HG02571 (cell line): Measurements from ENCODE around the gene PRG2.

Source experiments
- ATAC-seq: cut with Tn5 transposase; IDR thresholded peaks from one replicate; pipeline ENCODE4 v1.9.1; 2021; ENCODE audit warnings: mild to moderate bottlenecking, moderate library complexity; ENCODE audit not compliant: unreplicated experiment

PRG2 gene

GRCh38 chr11:57397394-57397990, 7.0 kb upstream of the PRG2 start:
- ATAC-seq: no peak

- ATAC-seq: no peak
Measured at GRCh38 chr11:57396744-57397143, 6.3 kb upstream of the PRG2 start.

DNA sequence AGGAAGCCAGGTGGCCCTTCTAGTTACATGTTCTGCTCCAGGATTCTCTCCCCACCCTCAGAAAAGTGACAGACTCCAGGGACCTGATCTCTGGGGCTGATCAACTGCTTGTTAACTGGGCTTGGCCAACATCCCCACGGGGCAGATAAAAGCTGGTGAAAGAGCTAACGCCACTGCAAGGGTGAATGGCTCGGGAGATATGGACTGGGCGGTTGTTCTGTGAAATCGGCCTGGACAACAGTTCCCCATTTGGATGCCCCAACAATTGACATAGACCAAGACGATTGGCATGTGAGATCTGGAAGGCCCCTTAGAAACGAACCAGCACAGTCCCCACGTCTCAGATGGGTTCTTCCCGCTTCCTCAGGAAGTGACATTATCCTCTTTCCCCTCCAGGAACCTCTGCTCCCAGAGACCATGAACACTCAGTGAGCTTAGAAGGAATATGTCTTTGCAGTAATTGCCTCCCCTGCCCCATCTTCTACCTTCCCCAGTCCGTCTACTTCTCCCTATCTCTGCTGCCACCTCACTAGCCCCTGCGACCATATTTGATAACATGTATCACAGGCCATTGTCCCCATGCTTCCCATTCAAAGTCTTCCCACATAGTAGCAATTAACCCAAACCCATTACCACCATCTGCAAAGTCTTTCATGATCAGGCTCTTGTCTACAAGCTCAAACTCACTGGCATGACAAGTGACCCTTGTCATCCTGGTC, 5.6 kb upstream of the PRG2 start:
- no peak for ATAC-seq

GRCh38 chr11:57394203-57394965, 3.9 kb upstream of the PRG2 start:
- ATAC-seq: no peak

DNA sequence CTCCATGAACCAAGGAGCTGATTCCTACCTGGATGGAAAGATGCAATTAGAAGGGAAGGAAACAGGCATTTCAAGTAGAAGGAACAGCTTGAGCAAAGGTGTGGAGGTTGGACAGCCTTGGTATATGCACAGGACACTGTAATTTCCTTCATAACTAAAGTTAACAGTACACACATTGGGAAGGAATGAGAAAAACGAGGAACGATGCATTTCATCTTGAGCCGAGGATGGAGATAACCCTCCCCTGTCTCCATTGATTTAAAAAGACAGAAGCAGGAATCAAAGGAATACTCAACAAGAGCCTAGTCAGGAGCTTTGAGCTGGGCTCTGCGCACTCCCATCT, 2.3 kb upstream of the PRG2 start:
- ATAC-seq: no peak

DNA sequence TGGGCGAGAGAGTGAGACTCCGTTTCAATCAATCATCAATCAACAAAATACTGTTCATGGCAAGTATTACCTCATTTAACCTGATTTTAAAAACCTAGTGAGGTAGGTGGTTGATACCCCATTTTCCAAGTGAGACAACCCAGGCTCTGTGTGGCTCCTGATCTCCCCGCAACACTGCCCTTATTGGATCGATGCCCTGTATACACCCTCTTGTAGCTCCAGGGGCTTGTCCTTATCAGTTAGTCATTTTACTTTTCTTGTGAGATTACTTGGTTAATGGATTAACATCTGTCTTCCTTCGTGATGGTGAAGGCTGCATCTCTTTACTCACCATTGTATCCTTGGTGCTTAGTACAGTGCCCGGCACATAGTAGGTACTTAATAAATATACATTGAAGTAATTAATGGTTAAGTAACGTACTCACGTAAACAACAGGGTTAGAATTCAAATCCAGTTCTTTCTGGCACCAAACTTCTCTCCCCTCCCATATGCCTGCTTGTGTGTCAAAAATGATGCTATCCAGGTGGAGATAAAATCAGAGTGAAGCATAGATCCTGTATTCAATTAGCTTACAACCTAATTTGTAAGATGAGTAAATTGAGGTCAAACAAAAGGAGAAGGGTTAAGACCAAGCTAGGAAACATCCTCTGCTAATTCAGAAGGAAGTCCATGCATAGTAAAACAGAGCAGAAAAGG, 1.8 kb upstream of the PRG2 start:
- no peak for ATAC-seq

- no peak for ATAC-seq
Measured at GRCh38 chr11:57391539-57391938, 1.1 kb upstream of the PRG2 start.

- ATAC-seq: no peak
Measured at GRCh38 chr11:57391111-57391510, 661 bp upstream of the PRG2 start.

- no peak for ATAC-seq
Measured at GRCh38 chr11:57387289-57388030, 3.0 kb downstream of the PRG2 start.

DNA sequence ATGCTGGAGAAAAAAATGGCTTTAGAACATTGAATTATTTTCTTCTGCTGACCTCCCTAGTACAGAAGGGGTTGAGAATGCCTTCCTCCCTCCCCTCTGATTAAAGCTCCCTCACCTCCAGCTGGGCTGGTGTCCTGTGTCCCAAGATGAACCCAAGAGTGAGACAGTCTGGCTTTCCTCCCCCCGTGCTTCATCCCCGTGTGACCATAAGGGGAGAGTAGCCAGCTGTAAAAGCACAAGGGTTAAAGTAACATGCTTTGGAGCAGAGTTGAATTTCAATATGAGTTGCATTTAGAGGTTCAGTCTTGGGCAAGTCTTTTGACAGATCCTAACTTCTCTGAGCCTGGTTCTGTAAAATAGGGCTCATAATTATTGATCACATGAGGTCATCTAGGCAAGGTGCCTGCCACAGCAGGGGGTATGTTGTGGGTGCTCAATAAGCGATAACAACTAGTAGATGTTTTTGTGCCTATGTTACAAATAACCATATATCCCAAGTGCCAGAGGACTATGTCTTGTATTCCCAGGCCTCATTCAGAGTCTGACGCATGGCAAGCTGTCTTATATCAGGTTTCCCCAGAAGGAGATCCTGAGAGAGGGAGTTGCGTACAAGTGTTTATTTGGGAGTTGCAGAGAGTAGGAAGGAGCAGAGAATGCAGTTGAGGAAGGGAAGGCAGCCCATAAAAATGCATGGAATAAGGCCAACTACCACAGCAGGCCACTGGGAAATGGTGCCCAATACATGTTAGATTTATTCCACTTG, 4.1 kb downstream of the PRG2 start:
- ATAC-seq: no peak

DNA sequence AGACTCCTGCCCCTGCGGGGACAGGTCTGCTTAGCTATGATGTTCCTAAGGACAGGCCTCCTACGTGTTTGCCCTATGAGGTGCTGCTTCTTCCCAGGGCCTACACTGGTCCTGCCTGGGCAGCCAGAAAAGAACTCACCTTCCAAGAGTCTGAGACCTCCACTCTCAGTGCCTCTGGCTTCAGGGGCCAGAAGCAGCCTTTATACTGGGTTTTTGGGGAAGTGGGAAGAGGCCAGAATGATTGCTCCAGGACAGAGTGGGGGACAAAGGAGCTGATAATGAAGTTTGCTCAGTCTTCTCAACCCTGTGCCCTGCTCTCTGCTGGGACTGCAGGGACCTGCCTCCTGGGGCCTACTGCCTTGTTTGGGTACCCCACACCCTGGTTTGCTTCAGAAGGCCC, 9.5 kb downstream of the PRG2 start, which contains the start of gene PRG3:
Gene PRG3, minus strand, starts transcription at position 176 of the 400 bp plus-strand sequence. CDS start 442 bp downstream, outside the sequence.
- ATAC-seq: no peak

DNA sequence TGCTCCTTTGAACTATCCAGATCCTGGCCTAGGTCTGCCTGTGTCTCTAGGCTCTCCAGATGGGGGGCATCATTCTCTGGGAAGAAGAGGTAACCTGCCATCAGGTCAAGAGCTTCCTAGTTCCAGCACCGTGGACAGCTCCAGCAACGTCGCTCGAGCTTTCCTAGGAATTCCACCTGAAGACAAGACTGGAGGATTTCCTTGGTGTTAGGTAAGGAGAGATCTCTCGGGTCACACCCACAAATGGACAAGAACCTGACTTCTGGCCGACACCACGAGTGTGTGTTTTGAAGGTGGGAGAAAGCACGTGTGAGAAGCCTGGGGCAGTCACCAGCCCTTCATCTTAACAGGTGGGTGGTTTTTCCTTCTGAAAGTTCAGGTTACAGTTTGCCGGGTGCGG, 10.7 kb downstream of the PRG2 start:
- no peak for ATAC-seq

DNA sequence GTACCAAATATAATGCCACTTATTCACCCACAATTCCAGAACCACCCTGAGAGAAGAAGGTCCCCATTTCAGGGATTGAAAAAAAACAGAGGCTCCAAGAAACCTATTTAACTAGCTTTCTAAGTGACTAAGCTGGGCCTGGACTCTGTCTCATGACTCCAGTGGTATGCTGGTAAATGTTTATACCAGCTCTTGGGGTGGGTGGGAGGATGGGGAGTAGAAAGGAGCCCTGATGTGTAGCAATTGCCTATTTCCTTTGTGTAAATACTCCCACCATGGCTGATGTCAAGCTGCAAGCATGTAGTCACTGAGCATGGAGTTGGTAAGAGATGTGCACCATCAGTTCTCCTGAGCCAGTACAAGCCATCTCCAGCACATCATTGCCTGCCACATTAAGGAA, 12.3 kb downstream of the PRG2 start:
- ATAC-seq: no peak

GRCh38 chr11:57377107-57377506, 13.3 kb downstream of the PRG2 start:
- ATAC-seq: no peak

DNA sequence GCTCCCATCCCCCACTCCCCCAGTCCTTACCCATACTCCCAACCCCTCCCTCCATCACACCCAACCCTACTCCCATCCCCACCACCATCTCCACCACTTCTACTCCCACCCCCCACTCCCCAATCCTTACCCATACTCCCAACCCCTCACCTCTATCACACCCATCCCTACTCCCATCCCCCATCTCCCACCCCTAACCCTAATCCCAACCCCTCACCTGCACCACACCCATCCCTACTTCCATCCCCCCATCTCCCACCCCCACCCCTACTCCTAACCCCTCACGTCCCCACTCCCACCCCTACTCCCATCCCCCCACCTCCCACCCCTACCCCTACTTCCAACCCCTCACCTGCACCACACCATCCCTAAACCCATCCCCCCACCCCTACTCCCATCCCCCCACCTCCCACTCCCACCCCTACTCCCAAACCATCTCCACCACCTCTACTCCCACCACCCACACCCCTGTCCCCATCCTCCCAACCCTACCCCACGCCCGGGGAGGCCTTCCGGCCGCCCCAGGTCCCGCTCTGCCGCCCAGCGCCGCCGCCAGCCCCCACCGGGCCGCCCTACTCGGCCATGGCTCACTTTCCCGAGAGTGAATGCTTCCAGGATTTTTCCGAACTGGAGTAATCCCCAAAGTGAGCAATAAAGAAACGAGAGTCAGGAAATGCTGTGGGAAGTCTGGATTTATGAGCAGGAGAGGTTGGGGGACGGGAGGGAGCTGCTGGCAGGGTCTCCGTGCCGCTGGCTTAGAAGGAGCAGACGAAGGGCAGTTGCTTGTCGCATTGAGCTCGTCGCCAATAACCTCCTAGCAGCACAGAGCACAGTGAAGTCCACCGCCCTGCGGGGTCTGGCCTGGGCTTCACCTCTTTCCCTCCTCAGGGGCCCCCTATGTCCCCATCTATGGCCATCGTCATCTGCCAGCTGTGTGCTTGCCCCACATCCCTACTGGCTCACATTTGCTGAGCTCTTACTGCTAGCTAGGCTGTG, 14.1 kb downstream of the PRG2 start:
- ATAC-seq: no peak

DNA sequence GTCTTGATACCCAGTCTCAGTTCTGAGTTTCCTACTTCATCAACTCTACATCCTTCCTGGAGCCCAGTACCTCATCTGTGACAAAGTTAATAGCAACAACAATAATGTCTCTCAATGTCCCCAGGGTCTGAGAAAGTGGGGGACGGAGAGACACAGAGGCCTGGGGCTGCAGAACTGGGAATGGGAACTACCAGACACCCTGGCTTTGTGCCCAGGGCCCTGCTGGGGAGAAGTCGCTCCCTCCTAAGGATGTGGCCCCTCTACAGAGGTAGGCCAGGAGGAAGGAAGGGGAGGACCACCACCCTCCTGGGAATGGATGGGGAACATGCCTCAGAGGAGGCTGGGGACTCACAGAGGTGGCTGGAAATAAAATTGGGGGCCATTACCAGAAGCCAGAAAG, 15.0 kb downstream of the PRG2 start:
- no peak for ATAC-seq

DNA sequence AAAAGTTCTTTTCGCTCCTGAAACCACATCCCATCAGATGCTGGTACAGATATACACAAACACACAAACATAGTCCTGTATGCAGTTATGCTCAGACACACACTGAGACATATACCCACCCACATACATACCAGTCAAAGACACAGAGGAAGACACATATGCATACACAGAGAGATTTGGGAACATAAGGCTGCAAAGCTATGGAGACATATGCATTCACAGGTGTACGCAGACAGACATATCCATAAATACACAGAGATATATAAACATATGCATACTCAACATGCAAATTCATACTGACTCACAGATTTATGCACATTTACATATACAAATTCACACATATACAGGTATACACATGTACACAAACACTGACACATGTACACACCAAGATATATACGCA, 15.5 kb downstream of the PRG2 start:
- no peak for ATAC-seq

- ATAC-seq: no peak
Measured at GRCh38 chr11:57373146-57373545, 17.3 kb downstream of the PRG2 start.

GRCh38 chr11:57370941-57371340, 19.5 kb downstream of the PRG2 start:
- ATAC-seq: no peak
